Smooth muscle cell of the brain vasculature (primary cell): ENCODE measurements around the gene TEN1.
"Not testable (repeated sequence)": the region's sequence is repeated elsewhere in the genome, so short reads cannot be mapped to it uniquely, and the experiment has no call there.

ENCODE experiments used
- DNase-seq: peaks from one replicate; pipeline ENCODE4 v3.0.0-alpha.2; 2012; ENCODE audit warnings: low read depth, low spot score

TEN1 gene, protein sequence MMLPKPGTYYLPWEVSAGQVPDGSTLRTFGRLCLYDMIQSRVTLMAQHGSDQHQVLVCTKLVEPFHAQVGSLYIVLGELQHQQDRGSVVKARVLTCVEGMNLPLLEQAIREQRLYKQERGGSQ

DNA sequence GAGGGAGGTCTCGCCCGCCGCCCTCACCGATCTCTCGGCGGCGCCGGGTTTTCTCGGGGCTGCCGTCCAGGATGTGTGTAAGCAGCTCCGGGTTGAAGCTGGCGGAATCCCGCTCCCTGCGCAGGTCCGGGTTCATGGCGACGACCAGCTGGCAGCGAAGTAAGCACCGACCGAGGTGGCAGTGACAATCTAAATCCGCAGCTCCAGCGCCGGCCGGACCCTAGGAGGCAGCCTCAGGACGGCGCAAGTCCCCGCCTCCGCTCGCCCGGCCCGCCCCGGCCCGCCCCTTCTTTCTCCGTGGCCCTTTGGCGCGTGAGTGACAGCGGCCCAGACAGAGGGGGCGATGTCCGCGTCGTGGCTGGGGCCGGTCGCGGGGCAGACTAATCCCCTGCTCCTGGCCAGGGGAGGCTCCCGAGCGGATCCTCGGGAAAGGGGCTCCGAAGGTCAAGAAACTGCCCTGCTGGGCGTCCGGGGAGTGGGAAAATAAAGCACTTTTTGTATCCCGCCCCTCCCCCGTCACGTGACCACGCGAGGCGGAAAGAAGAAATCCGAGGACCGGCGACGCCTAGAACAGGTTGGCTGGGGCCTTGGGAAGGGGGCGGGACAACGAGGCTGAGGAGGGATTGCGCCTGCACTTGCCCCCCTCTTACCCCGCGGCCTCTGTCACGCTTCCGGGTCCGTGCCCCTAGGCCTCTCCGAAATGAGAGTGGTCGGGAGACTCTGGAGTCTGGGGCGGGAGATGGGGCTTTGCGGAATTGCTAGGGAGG lies at the start of gene TEN1, which contains the start of gene ACOX1:
Gene TEN1 (plus strand): TSS at position 303 of the 767 bp plus-strand sequence. CDS start 6,953 bp downstream, outside the sequence.
Gene ACOX1 (minus strand): TSS at position 229 of the 767 bp plus-strand sequence. CDS start 93 bp downstream, at position 136.
- DNase-seq = peak; percentile 94

DNA sequence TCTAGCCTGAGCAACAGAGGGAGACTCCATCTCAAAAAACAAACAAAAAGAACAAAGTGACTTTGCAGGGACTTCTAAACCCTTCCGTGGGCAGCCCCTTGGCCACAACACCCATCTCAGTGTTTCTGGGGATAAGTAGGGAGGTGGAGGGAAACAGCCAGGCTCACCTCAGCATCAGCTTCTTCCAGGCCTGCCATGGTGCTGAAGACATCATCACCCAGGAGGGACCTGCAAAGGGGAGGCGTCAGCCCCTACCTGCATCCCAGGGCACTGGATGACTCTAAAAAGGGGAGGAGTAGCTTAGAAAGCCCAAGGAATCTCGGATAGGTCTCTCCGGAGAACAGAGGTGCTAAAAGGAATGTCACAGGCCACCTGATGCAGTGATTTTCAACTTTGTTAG lies 48.0 kb upstream of the TEN1 start:
- DNase-seq = no peak

DNA sequence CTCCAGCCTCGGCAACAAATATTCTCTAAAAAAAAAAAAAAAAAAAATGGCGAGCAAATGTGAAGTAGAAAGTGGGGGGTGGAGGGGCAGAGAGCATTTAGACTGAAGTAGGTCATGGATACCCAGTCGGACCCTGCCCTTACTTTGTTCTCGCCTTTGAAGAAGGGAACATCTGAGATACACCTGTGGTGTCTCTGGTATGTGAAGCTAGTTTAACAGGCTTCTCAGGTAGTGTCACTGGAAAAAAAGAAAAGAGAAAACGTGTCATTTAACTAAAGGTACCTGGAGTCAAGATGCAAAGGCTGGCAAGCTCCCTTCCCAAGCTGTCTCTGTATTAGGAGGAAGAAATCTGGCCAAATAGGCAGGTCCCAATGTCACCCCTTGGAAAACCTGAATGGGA lies 46.2 kb upstream of the TEN1 start:
- DNase-seq = no peak

DNA sequence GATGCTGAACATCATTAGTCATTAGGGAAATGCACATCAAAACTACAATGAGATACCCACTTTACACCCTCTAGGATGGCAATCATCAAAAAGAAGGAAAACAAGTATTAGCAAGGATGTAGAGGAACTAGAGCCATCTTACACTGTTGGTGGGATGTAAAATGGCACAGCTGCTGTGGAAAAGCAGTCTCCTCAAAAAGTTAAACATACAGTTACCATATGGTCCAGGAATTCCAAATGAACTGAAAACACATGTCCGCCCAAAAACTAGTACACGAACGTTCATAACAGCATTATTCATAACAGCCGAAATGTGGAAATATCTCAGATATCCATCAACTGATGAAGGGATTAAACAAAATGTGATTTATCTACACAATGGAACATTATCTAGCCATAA lies 45.2 kb upstream of the TEN1 start:
- no peak for DNase-seq

DNA sequence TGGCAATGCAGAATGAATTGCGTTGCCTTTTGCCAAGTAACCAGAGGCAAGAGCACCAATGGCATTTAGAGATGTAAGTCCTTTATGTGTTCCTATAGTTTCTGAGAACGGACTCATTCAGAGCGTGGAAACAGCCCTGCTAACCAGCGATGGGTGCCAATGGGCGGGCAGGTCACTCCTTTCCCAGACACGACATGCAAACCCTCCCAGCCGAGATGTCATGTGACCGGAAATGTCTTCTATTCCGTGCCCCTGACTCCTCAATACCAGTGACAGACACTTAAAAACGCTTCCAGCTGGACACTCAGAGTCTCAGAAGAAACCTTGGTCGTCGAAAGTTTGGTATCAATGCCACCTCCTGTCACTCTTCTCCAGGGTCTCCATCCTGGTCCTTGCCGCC lies 41.4 kb upstream of the TEN1 start:
- DNase-seq = no peak

DNA sequence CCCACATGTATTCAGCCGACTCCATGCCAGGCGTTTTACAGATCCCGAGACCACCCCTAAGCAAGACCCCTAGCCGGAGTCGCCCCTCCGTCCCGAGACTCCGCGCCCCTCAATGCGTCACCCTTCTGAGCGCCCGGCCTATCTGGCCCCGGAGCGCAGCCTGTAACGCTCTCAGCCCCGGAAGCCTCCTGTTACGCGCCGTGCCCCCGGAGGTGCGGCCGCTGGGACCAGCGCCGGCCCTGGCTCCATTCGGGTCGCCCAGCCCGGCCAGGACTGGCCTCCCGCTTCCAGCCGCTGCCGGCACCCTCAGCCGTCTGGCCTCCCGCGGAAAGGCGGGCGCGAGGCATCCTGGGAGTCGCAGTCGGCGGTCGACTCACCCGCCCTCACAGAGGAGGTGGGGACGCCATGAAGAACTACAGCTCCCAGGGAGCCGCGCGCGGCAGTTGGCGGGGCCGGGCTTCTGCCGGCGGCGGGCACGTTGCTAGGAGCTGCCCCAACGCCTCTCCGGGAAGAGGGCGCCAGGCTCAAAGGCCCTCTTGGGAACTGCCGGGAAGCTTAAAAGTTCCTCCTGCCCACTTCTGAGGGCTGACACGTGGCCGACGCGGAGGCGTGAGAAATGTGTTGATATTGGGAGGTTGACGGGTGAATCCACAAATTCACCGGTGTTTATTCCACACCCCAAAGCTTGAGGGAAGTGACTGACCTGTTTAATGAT lies 38.2 kb upstream of the TEN1 start, which contains the start of gene FBF1:
Gene FBF1 (minus strand): TSS at position 316 of the 715 bp plus-strand sequence. CDS start 2,893 bp downstream, outside the sequence.
- DNase-seq = peak; percentile 85

DNA sequence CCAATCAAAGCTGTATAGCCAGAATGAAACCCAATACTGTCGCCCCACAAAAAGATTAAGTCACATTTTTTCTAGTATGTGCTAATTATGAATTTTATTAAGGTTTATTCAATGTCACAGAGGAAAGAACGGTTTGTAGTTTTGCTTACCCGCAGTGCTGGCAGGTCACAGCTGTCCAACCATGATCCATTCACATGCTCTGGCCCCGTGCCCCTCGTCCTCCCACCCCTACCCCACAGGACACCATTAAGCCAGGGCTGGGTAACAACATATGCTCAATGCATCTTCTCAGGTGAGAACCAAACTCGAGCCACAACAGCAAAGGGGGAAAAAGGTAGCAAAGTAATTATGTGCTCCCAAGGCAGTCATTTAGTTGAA lies 37.6 kb upstream of the TEN1 start:
- no peak for DNase-seq

DNA sequence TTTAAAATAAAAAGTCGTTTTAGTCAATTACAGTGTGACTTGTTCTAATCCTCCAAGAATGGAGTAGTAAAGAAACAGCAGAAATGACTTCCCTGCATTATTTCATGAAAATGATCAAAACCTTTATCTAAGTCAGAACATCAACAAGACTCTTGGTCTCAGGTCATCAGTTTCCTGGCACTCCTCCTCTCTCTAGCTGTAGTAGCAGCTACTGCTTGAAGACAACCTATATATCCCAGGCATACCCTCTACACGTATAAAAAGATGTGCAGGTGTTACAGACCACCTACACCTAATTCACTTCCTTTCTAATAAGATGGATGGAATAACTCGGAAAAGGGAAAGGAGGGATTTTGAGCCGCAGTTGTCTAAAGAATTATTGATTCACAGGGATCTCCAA lies 36.6 kb upstream of the TEN1 start:
- no peak for DNase-seq

DNA sequence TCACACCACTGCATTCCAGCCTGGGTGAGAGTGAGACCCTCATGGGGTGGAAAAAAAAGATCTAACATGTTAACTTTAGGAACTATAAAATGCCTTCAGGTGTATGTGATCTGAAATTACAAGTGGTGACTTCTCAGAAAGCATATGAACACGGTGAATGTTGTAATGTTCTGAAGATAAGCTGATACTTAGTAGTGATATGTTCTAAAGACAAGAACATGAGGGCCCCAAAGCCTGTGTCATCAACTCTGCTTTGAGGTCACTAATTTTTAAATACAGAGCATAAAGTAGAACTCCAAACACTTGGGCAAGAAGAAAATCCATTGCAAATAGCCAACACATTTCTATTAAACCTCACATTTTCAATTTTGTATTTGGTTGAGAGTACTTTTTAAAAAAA lies 35.5 kb upstream of the TEN1 start:
- DNase-seq = no peak

DNA sequence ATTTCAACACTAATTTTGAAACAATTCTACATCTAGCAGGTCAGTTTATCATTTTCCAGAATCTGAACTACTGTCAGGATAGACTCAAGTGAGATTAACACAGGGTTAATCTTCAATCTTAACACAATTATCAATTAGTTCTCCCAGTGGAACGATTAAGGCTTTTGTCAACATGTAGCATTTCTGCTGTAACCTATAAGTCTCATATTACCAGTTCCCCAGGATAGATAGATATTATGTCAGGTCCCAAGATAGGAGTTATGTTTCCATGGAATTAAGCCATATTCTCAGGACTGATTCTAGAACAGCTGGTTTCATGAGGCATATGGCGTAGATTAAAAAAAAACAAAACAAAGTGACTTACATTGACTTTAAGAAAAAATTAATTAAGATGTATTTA lies 33.8 kb upstream of the TEN1 start:
- DNase-seq = no peak

DNA sequence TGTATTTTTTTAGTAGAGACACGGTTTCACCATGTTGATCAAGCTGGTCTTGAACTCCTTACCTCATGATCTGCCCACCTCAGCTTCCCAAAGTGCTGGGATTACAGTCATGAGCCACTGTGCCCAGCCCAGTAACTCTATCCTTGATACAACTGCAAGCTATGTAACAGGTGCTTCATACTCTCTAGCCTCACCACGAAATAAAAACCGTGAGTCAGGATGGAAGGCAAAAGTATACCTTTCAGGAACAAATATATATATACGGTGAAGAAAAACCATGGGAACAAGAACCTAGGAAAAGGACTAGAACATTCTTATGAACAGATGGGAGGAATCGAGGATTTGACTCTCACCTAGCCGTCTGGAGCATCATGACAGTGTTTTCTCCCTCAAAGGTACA lies 28.6 kb upstream of the TEN1 start:
- no peak for DNase-seq

DNA sequence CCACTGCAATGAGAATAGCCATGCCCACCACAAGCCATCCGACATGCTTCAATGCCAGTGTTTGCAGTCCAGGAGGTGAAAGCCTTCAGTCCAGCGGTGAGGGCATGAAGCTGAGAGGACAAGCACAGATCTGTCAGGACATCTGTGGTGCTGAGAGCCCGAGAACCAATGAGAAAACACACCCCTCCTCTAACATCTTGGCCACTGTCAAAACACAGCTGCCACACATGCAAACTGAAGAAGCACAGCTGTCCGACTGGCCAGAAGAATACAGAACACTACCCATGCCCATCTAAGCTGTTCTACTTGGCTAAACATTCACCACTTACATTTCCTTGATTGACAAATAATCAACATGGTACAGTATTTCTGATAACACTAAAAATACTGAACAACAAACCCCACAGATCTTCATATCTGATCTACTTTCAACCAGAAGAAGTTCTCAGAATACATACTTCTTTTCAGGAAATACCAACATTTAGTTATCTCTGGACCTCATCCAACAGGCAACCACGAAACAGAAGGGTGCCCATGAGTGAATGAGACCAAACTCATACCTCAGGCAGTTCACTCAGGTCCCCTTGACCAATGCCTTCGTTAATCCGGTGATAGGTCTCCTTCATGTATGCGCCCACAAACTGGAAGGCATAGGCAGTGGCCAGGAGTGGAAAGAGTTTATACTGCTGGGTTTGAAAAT lies 28.0 kb upstream of the TEN1 start:
- no peak for DNase-seq

DNA sequence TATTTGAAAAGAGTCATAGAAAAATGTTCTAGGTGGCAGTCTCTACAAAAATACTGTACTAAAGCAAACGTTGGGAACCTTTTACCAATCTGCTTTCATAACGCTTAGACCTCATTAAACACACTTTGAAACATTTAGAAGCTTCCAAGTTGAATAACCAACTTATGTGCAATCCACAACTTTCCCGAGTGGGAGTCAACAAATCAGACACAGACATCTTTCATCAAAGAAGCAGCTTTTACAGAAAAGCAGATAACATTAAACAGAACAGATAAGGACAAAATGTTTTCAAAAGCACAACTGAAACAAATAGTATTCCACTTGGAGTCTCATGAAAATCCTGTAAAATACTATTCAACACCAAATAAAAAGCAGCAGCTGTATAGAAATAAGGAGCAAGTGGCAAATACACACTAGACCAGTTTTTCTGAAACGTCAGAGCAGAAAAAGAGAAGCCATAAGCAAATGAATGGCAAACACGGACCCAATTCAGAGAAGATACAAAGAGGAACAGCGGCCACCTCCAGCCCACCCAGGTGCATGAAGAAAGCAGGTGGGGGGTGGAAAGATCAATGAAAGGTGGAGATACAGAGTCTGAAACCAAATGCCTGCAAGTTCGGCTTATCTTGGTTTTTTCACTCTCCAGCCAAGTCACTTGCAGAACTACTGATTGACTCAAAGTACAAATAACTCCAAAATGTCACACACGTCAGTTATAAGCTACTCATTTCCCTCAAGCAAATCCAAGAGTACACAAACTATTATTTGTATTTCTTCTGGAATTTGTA lies 19.8 kb upstream of the TEN1 start:
- no peak for DNase-seq

DNA sequence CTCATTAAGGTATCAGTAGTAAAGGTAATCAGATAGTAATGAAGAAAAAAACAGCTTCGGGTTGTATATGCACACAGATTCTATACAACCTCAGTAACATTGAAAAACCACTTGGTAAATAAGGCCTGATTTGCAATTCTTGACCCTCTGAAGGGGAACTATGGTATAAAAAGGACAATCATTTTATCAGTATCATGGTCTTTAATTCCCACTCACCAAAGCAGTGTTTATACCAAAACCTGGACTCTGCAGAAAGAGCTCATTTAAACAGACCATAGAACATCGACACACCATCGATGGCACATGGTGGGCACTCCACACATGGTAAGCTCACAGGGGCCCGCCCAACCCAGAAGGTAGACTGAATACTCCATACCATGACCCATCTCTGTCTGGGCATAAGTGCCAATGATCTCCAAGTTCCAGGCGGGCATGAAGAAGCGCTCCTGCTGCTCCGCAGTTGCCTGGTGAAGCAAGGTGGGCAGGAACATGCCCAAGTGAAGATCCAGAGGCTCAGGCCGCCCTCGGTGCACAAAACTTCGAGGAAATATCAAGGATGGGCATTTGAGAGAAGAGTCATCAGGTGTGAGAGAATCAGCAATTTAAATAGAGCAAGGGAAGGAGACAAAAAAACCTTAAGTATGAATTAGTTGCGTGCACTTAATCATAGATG lies 19.1 kb upstream of the TEN1 start:
- DNase-seq = no peak

DNA sequence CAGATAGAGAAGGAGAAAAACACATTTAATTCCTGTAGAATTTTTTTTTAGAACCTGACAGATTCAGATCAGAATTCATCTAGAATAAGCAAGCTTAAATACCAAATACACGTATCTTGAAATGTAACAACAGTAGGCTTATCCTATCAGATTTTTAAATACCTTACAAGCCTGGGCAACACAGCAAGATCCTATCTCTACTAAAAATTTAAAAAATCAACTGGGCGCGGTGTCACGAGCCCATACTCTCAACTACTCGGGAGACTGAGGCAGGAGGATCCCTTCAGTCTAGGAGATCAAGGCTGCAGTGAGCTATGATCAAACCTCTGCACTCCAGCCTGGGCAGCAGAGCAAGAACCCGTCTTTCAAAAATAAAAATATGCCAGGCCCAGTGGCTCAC lies 13.6 kb upstream of the TEN1 start:
- DNase-seq = no peak

DNA sequence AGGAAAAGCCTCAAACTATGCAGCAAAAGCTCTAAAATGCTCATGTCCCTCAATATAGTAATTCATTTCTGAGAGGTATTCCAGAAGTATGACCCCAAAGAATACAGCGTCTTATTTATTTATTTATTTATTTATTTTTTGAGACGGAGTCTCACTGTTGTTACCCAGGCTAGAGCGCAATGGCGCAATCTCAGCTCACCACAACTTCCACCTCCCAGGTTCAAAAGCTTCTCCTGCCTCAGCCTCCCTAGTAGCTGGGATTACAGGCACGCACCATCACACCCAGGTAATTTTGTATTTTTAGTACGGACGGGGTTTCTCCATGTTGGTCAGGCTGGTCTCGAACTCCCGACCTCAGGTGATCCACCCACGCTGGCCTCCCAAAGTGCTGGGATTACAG lies 10.0 kb upstream of the TEN1 start:
- DNase-seq = not testable (repeated sequence)

DNA sequence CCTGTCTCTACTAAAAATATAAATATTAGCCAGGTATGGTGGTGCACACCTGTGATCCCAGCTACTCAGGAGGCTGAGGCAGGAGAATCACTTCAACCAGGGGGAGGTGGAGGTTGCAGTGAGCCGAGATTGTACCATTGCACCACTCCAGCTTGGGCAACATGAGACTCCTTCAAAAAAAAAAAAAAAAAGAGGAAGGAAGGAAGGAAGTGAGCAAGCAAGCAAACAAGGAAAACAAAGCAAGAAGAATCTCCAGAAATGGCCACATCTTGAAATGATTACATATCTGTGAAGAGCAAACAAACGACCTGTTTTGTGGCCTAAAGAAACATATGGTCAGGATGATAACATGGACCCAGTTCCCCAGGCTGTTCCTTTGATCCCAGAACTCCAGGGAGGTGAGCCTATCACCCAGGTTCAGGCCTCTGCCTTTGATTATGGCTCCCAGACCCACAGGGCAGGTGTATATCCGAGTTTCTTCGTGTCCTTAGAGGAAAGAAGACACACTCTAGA lies 9.0 kb upstream of the TEN1 start:
- no peak for DNase-seq

DNA sequence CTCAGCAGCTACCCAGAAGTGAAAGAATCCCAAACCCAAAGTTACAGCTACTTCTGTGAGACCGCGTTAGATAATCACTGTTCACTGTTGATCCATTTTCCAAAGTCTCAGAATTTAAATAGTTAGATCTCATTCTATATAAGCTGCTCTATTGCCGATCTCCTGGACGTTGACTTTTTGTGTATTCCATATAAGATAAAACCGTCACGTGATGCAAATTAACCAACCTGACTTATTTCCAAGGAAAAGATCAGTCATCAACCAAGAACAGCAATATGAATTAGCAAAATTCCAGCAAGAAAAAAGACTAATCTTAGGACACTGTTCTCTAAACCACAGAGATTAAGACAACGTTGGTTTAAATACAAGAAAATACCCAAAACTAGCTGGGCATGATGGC lies 8.4 kb upstream of the TEN1 start:
- DNase-seq = no peak

DNA sequence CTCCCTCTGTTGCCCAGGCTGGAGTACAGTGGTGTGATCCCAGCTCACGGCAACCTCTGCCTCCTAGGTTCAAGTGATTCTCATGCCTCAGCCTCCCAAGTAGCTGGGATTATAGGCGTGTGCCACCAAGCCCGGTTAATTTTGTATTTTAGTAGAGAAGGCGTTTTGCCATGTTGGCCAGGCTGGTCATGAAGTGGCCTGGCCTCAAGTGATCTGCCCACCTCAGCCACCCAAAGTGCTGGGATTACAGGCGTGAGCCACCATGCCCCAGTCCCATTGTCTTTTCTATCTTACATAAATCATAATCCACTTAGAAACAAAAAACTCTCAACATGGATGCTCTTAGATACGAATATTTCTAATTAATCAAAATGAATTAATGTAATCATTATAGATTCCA lies 3.9 kb upstream of the TEN1 start:
- DNase-seq = not testable (repeated sequence)

DNA sequence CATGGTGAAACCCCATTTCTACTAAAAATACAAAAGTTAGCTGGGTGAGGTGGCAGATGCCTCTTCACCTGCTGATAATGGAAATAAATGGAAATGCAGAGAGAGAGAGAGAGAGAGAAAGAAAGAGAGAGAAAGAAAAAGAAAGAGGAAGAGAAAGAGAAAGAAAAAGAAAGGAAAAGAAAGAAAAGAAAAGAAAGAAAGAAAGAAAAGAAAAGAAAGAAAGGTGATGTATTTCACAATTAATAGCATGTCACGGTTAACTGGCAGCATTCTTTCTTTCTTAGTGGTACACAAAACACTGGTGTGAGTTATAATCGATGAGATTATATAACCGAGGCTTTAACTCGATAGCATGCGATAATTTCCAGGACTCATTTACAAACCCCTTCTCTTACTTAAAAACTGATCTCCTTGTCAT lies 3.3 kb upstream of the TEN1 start:
- no peak for DNase-seq
